ENCODE measurements around the gene LAMC2.

DNA sequence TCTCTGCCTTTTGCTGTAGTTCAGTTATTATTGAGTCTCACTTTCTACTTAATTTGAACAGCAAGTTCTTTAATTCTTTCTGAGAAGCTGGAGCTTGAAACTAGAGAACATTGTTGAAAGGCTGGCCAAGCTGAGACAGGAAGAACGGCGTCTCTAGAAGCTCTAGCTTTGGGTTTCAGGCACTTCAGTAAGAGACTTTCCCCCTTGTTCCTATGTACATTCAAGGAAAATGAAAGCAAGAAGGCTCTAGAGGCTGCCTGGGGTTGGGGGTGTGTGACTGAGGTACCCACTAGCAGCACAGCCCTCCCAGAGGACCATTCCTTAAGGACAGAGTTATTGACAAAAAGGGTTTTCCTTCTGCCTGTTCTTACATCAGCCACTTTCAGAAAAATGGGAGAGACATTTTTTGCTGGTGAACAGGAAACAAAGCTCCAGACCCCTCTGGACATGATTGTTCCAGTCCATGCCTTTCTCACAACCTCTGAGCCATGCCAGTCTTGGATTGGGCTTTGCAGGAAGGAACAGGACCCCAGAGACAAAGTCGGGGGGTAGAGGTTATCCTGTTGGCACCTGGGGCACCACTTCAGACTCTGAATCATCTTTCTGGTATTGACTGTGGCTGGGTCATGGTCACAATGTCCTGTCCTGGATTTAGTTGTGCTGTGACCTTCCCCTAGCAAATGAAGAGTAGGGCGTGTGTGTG, 63.1 kb downstream of the LAMC2 start:
- TF ChIP-seq, protein P1, sequence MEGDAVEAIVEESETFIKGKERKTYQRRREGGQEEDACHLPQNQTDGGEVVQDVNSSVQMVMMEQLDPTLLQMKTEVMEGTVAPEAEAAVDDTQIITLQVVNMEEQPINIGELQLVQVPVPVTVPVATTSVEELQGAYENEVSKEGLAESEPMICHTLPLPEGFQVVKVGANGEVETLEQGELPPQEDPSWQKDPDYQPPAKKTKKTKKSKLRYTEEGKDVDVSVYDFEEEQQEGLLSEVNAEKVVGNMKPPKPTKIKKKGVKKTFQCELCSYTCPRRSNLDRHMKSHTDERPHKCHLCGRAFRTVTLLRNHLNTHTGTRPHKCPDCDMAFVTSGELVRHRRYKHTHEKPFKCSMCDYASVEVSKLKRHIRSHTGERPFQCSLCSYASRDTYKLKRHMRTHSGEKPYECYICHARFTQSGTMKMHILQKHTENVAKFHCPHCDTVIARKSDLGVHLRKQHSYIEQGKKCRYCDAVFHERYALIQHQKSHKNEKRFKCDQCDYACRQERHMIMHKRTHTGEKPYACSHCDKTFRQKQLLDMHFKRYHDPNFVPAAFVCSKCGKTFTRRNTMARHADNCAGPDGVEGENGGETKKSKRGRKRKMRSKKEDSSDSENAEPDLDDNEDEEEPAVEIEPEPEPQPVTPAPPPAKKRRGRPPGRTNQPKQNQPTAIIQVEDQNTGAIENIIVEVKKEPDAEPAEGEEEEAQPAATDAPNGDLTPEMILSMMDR (IDR thresholded peaks at IDR 0.05; ENCODE audit: borderline replicate concordance, extremely low read depth, low read length, poor library complexity, severe bottlenecking), result no peak
- no peak for TF ChIP-seq EZH2 (IDR thresholded peaks at IDR 0.05; ENCODE audit: borderline replicate concordance, low read depth, low read length, severe bottlenecking)
